Muscle layer of duodenum (tissue), 2 donors: ENCODE data around the gene C11orf86.
"Not testable (repeated sequence)": the region's sequence is repeated elsewhere in the genome, so short reads cannot be mapped to it uniquely, and the experiment has no call there.

ENCODE experiments used
- H3K27ac ChIP-seq: one replicate; pipeline ENCODE4 v1.7.0; 2013; ENCODE audit warnings: mild to moderate bottlenecking, low read length
- H3K27me3 ChIP-seq: one replicate; pipeline ENCODE4 v1.7.0; 2013; ENCODE audit warnings: low read depth, mild to moderate bottlenecking, control low read depth, low read length
- H3K36me3 ChIP-seq, 2 donors: one replicate each; pipeline ENCODE4 v1.7.0; 2013; ENCODE audit warnings: low read length in 2 of 2, control low read depth in 1 of 2, mild to moderate bottlenecking in 1 of 2; ENCODE audit not compliant: insufficient read depth in 2 of 2, control insufficient read depth in 1 of 2
- H3K4me1 ChIP-seq, 2 donors: one replicate each; pipeline ENCODE4 v1.7.0; 2013; ENCODE audit warnings: low read length in 2 of 2, mild to moderate bottlenecking in 2 of 2, control low read depth in 1 of 2, moderate library complexity in 1 of 2; ENCODE audit not compliant: insufficient read depth in 2 of 2, control insufficient read depth in 1 of 2
- H3K4me3 ChIP-seq, 2 donors: one replicate each; pipeline ENCODE4 v1.7.0; 2013; ENCODE audit warnings: low read length in 2 of 2, low read depth in 1 of 2, mild to moderate bottlenecking in 1 of 2
- H3K9me3 ChIP-seq, 2 donors: one replicate each; pipeline ENCODE4 v1.7.0; 2013; ENCODE audit warnings: low read length in 2 of 2, control low read depth in 1 of 2, mild to moderate bottlenecking in 1 of 2; ENCODE audit not compliant: control insufficient read depth in 1 of 2
- donor health status: healthy.

Gene C11orf86

GRCh38 chr11:66981976-66982578 lies 7.0 kb downstream of the C11orf86 start:
- peaks cover 0 to 10% of the 10 kb centered on the region in 2 donors for H3K4me1 ChIP-seq
- no peaks in the 10 kb centered on the region for H3K27me3 ChIP-seq
- no peaks in the 10 kb centered on the region for H3K36me3 ChIP-seq
- no peaks in the 10 kb centered on the region for H3K9me3 ChIP-seq
- H3K27ac ChIP-seq: no peak overlapping the region
- H3K4me3 ChIP-seq: no peak overlapping the region

GRCh38 chr11:66983275-66983924 lies 8.3 kb downstream of the C11orf86 start:
- Histone ChIP-seq H3K27ac (no peak overlapping the region), H3K4me3 (no peak overlapping the region), H3K9me3 (no peaks in the 10 kb centered on the region), H3K36me3 (no peaks in the 10 kb centered on the region), H3K27me3 (no peaks in the 10 kb centered on the region), H3K4me1 (peaks cover 0 to 10% of the 10 kb centered on the region in 2 donors)

- Histone ChIP-seq H3K27ac (no peak overlapping the region), H3K4me1 (peaks cover 0 to 10% of the 10 kb centered on the region in 2 donors), H3K36me3 (no peaks in the 10 kb centered on the region), H3K27me3 (no peaks in the 10 kb centered on the region), H3K4me3 (no peak overlapping the region), H3K9me3 (no peaks in the 10 kb centered on the region)
Observed at GRCh38 chr11:66985508-66986177, 10.5 kb downstream of the C11orf86 start.

GRCh38 chr11:66986178-66986545 lies 11.1 kb downstream of the C11orf86 start:
- Histone ChIP-seq H3K9me3 (no peaks in the 10 kb centered on the region), H3K27me3 (no peaks in the 10 kb centered on the region), H3K4me1 (peaks cover 0 to 10% of the 10 kb centered on the region in 2 donors), H3K36me3 (no peaks in the 10 kb centered on the region), H3K4me3 (no peak overlapping the region), H3K27ac (no peak overlapping the region)

- no peak overlapping the region for H3K4me3 ChIP-seq
- H3K27ac ChIP-seq: no peak overlapping the region
Observed at GRCh38 chr11:66987158-66987620, 12.1 kb downstream of the C11orf86 start.

GRCh38 chr11:66987924-66988637 lies 13.0 kb downstream of the C11orf86 start:
- H3K4me1 ChIP-seq: no peaks in the 10 kb centered on the region
- no peaks in the 10 kb centered on the region for H3K27me3 ChIP-seq
- no peaks in the 10 kb centered on the region for H3K9me3 ChIP-seq
- no peak overlapping the region for H3K4me3 ChIP-seq
- H3K36me3 ChIP-seq: no peaks in the 10 kb centered on the region
- H3K27ac ChIP-seq: no peak overlapping the region

More at GRCh38 chr11:66987158-66987620, 12.1 kb downstream of the C11orf86 start:
- Histone ChIP-seq H3K9me3 (no peaks in the 10 kb centered on the region), H3K27me3 (no peaks in the 10 kb centered on the region), H3K4me1 (peaks cover 0 to 1% of the 10 kb centered on the region in 2 donors), H3K36me3 (no peaks in the 10 kb centered on the region)

GRCh38 chr11:66988741-66989140 lies 13.6 kb downstream of the C11orf86 start:
- not testable (repeated sequence) for H3K9me3 ChIP-seq, H3K27ac ChIP-seq, H3K4me1 ChIP-seq, H3K27me3 ChIP-seq, H3K36me3 ChIP-seq, H3K4me3 ChIP-seq

- H3K9me3 ChIP-seq, H3K27me3 ChIP-seq, H3K4me3 ChIP-seq, H3K4me1 ChIP-seq, H3K27ac ChIP-seq, H3K36me3 ChIP-seq: not testable (repeated sequence)
Observed at GRCh38 chr11:66989360-66989759, 14.3 kb downstream of the C11orf86 start.

GRCh38 chr11:66992041-66992440 lies 16.9 kb downstream of the C11orf86 start:
- Histone ChIP-seq H3K36me3 (no peaks in the 10 kb centered on the region), H3K4me3 (no peak overlapping the region), H3K4me1 (no peaks in the 10 kb centered on the region), H3K9me3 (no peaks in the 10 kb centered on the region), H3K27me3 (no peaks in the 10 kb centered on the region), H3K27ac (no peak overlapping the region)

GRCh38 chr11:66996609-66997273 lies 21.6 kb downstream of the C11orf86 start:
- H3K4me1 ChIP-seq: no peaks in the 10 kb centered on the region
- no peak overlapping the region for H3K27ac ChIP-seq
- no peaks in the 10 kb centered on the region for H3K9me3 ChIP-seq
- no peaks in the 10 kb centered on the region for H3K27me3 ChIP-seq
- H3K36me3 ChIP-seq: no peaks in the 10 kb centered on the region
- no peak overlapping the region for H3K4me3 ChIP-seq

- no peak overlapping the region for H3K4me3 ChIP-seq
- no peaks in the 10 kb centered on the region for H3K4me1 ChIP-seq
- H3K9me3 ChIP-seq: no peaks in the 10 kb centered on the region
- H3K27ac ChIP-seq: no peak overlapping the region
- no peaks in the 10 kb centered on the region for H3K36me3 ChIP-seq
- H3K27me3 ChIP-seq: no peaks in the 10 kb centered on the region
Observed at GRCh38 chr11:66999555-66999954, 24.5 kb downstream of the C11orf86 start.
